Transverse colon (tissue), 4 donors: ENCODE results near the gene MEIS2. TPM values are rescaled to one million over a fixed set of nuclear protein-coding genes. Genes with fewer than 3 reads are reported as not detected.

Experiments
- DNase-seq: peaks from one replicate; pipeline ENCODE4 v3.0.0-alpha.2; 2019
- H3K27ac ChIP-seq, 4 donors: fragments of 200-600 bp; sonication (generic); 2 replicates each; pipeline ENCODE4 v1.5.1; 2016 to 2018; ENCODE audit warnings: inconsistent platforms in 4 of 4
- H3K27me3 ChIP-seq: fragments of 200-600 bp; sonication (generic); 2 replicates; pipeline ENCODE4 v1.5.1; 2017; ENCODE audit warnings: inconsistent platforms
- H3K36me3 ChIP-seq, 4 donors: fragments of 200-600 bp; sonication (generic); 2 replicates each; pipeline ENCODE4 v1.5.1; 2017 to 2019; ENCODE audit warnings: inconsistent platforms in 4 of 4
- H3K4me1 ChIP-seq, 4 donors: fragments of 200-600 bp; sonication (generic); 2 replicates each; pipeline ENCODE4 v1.5.1; 2017 to 2020; ENCODE audit warnings: inconsistent platforms in 4 of 4
- H3K4me3 ChIP-seq, 4 donors: fragments of 200-600 bp; sonication (generic); 1 replicate in 1 of 4; 2 replicates in 3 of 4; pipeline versions ENCODE4 v1.5.1 to v1.6.1; 2017 to 2019; ENCODE audit warnings: inconsistent platforms in 4 of 4
- H3K9me3 ChIP-seq, 2 donors: fragments of 200-600 bp; sonication (generic); 2 replicates each; pipeline ENCODE4 v1.5.1; 2017 to 2019; ENCODE audit warnings: inconsistent platforms in 2 of 2
- EP300 ChIP-seq: sonication (generic); formaldehyde crosslinking; IDR thresholded peaks from one replicate; pipeline ENCODE4 v1.6.1; 2017; ENCODE audit warnings: antibody characterized with exemption, low read depth
- POLR2A ChIP-seq: fragments of 450-650 bp; IDR thresholded peaks from one replicate; pipeline ENCODE4 v1.6.1; 2016; ENCODE audit warnings: antibody characterized with exemption, mild to moderate bottlenecking, moderate library complexity
- POLR2AphosphoS5 ChIP-seq, 3 donors: sonication (generic); formaldehyde crosslinking; IDR thresholded peaks; one replicate each; pipeline ENCODE4 v1.6.1; 2016; ENCODE audit warnings: antibody characterized with exemption in 3 of 3
- WGBS, 2 donors: methylation state at CpG; one replicate each; pipeline ENCODE4 v1.1.5; 2018; ENCODE audit warnings: low coverage in 1 of 2; 5-methylcytosine and 5-hydroxymethylcytosine counted together
- in situ Hi-C, 4 donors: fragments of 200-750 bp; cut with MboI; loops; one replicate each; pipeline versions ENCODE4 v1.15.0 to v1.15.1; 2017; ENCODE audit warnings: low sequenced_read_pairs in 3 of 4, low pct_ligation_motif_present in 1 of 4, low pct_unique_long_range_greater_than_20kb in 1 of 4
- intact Hi-C: fragments of 100-400 bp; cut with DNase I; formaldehyde crosslinking; loops from one replicate; pipeline ENCODE4 v1.15.1; 2023; ENCODE audit warnings: low total_unique reads
- total RNA-seq, 4 donors: library from RNA; depleted of rRNA; stranded (reverse); fragments of >200 nt; gene quantifications; one replicate each; pipeline ENCODE4 v1.1.0, GENCODE V29; 2016
- TF ChIP-seq, protein P1 (sequence below), 5 experiments: fragments of 200-600 bp in 3 of 5; fragments of 450-650 bp in 2 of 5; sonication (generic) in 3 of 5; IDR thresholded peaks; 1 replicate in 2 of 5; 2 replicates in 3 of 5; pipeline ENCODE4 v1.5.1; 2016 to 2017; ENCODE audit warnings: antibody characterized with exemption in 5 of 5, inconsistent platforms in 3 of 5, mild to moderate bottlenecking in 2 of 5, moderate library complexity in 1 of 5

MEIS2 gene
- total RNA-seq, 4 donors from 2014 or later, result 16.5 to 43.4 (median 32.7) TPM

DNA sequence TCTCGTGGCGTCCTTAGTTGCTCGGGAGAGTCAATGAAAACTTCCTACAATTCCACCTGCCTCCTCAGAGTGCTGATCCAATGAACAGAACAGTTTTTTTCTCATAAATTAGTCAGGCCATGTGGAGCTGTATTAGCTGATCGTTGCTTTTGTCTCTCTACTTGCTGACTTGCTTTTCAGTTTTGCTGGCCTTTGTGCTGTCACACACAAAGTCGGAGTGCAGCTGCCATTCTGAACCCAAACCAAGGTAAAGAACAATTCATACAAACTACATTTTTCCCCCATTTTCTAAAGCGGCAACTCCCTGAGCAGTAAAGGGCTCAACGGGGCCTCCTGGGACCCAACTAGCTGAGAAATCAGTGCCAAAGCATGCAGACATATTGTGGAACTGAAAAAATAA lies 43.1 kb downstream of the MEIS2 start:
- intact Hi-C loops, result no loop called here
- H3K27ac ChIP-seq, result peak overlapping the region in 3 of 4 donors; percentile 16 to 62 (median 38)
- peaks cover 0 to 26% (median 1%) of the 10 kb centered on the region in 4 donors for H3K4me1 ChIP-seq

DNA sequence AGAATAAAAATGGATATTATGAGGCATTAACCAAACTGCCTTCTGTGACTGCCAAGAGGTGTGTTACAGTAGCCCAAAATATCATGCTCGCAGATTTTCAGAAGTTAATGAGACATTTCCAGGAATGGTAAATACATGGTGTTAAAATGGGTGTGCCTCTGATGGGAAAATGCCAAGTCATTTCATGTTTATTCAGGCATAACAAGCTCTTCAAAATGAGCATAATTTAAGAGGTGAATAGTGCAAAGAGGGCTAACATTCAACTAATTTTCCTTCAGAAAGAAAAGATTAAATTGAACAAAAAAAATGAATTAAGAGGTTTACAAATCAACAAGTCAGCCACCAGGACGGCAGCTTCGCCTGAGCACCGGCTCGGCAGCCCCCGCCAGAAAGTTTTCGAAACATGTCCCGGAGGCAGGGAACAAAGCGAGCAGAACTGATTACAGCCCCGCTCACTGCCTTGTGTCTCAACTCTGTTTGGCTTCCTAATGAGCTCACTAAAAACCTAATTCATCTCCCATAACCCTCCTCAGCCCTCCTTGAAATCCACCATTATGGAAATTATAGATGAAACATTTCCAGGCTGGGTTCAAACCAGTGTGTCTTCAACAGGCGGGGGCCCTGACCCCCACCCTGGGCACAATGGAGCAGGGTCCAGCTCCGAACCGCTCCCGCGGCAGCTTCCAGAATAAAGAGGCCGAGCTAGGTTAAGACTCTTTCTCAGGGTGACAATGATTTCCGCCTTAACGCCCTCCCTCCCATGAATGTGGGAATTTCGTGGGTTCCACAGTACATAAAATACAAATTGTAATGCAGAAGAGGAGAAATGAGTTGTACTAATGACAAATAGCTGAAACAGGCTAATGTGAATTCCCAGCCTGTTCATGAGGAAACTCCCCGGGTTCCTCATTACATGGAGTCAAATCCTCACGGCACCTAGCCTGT lies 43.9 kb downstream of the MEIS2 start:
- intact Hi-C loops (no loop called here), in situ Hi-C loops (no loop called here)
- H3K4me3 ChIP-seq, result no peak overlapping the region

More for the DNA sequence above, 43.1 kb downstream of the MEIS2 start:
- DNase-seq, result no peak
- TF ChIP-seq POLR2A, result no peak
- TF ChIP-seq, protein P1, sequence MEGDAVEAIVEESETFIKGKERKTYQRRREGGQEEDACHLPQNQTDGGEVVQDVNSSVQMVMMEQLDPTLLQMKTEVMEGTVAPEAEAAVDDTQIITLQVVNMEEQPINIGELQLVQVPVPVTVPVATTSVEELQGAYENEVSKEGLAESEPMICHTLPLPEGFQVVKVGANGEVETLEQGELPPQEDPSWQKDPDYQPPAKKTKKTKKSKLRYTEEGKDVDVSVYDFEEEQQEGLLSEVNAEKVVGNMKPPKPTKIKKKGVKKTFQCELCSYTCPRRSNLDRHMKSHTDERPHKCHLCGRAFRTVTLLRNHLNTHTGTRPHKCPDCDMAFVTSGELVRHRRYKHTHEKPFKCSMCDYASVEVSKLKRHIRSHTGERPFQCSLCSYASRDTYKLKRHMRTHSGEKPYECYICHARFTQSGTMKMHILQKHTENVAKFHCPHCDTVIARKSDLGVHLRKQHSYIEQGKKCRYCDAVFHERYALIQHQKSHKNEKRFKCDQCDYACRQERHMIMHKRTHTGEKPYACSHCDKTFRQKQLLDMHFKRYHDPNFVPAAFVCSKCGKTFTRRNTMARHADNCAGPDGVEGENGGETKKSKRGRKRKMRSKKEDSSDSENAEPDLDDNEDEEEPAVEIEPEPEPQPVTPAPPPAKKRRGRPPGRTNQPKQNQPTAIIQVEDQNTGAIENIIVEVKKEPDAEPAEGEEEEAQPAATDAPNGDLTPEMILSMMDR (IDR thresholded peaks at IDR 0.05), result no peak
- TF ChIP-seq EP300, result no peak
- no peak for TF ChIP-seq POLR2AphosphoS5 (IDR thresholded peaks at IDR 0.05)
- H3K9me3 ChIP-seq, result no peaks in the 10 kb centered on the region
- in situ Hi-C loops, result no loop called here
- H3K4me3 ChIP-seq, result no peak overlapping the region
- H3K36me3 ChIP-seq, result no peaks in the 10 kb centered on the region
- WGBS, 2 donors, result 81 to 83% methylated on average over 7 of the region's 7 CpGs
- no peaks in the 10 kb centered on the region for H3K27me3 ChIP-seq

DNA sequence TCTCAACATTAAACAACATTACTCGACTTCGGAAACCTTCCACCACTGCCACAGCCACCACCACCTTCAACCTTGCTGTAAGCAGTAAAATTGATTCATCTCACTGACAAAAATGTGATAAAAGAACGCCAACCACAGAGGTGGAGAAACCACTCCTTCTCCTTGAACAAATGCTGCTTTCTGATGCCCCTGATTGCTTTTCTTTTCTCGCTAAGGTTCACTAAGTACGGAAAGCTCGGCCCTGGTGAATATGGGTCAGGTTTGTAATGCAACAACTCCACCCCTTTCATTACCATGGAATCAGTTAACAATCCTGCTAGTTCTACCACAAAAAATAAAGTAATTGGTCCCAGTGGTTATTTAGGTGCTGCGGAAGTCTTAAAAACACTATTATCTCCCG lies 44.9 kb downstream of the MEIS2 start:
- no peak for DNase-seq
- Histone ChIP-seq H3K27ac (no peak overlapping the region), H3K9me3 (no peaks in the 10 kb centered on the region), H3K27me3 (no peaks in the 10 kb centered on the region), H3K4me1 (peaks cover 0 to 26% (median 1%) of the 10 kb centered on the region in 4 donors), H3K4me3 (no peak overlapping the region), H3K36me3 (no peaks in the 10 kb centered on the region)
- in situ Hi-C loops (no loop called here), intact Hi-C loops (no loop called here)
- WGBS, 2 donors, result 79 to 90% methylated on average over 8 of the region's 8 CpGs
- TF ChIP-seq EP300 (no peak), POLR2A (no peak), POLR2AphosphoS5 (IDR thresholded peaks at IDR 0.05) (no peak)
- TF ChIP-seq, protein P1 (IDR thresholded peaks at IDR 0.05), result no peak

More for the DNA sequence above, 43.9 kb downstream of the MEIS2 start:
- TF ChIP-seq POLR2A (no peak), EP300 (no peak), POLR2AphosphoS5 (IDR thresholded peaks at IDR 0.05) (no peak)
- TF ChIP-seq, protein P1 (IDR thresholded peaks at IDR 0.05), result no peak
- H3K27me3 ChIP-seq, result no peaks in the 10 kb centered on the region
- H3K9me3 ChIP-seq, result no peaks in the 10 kb centered on the region
- 79 to 80% methylated on average over 18 to 21 of the region's 21 CpGs for WGBS, 2 donors
- H3K36me3 ChIP-seq, result no peaks in the 10 kb centered on the region
- DNase-seq, result no peak
- H3K4me1 ChIP-seq, result peaks cover 0 to 26% (median 1%) of the 10 kb centered on the region in 4 donors
- H3K27ac ChIP-seq, result peak overlapping the region; percentile 11 to 62 (median 27)

GRCh38 chr15:37054336-37054735 lies 46.0 kb downstream of the MEIS2 start:
- intact Hi-C loops (no loop called here), in situ Hi-C loops (no loop called here)
- Histone ChIP-seq H3K36me3 (no peaks in the 10 kb centered on the region), H3K4me3 (no peak overlapping the region), H3K9me3 (no peaks in the 10 kb centered on the region), H3K4me1 (peaks cover 0 to 21% (median 1%) of the 10 kb centered on the region in 4 donors), H3K27me3 (no peaks in the 10 kb centered on the region), H3K27ac (no peak overlapping the region)
- 79 to 82% methylated on average over 5 to 7 of the region's 7 CpGs for WGBS, 2 donors
- DNase-seq, result no peak
- TF ChIP-seq POLR2AphosphoS5 (IDR thresholded peaks at IDR 0.05), result no peak
- TF ChIP-seq, protein P1 (IDR thresholded peaks at IDR 0.05), result no peak
- TF ChIP-seq POLR2A, result no peak
- no peak for TF ChIP-seq EP300
